GM10248 (cell line): ENCODE measurements around the gene DYNC1H1.

Experiments
- CTCF ChIA-PET: fragments of 300-600 bp; sonication (Branson Sonifier 250); formaldehyde crosslinking; extraction: SDS; loops from one replicate; lab custom pipeline; 2021; ENCODE audit warnings: antibody characterized with exemption; lab: Yijun Ruan, JAX
- POLR2A ChIA-PET: fragments of 350-650 bp; sonication (Branson Sonifier 250); formaldehyde crosslinking; extraction: SDS; loops from one replicate; lab custom pipeline; 2020; ENCODE audit warnings: antibody characterized with exemption; lab: Yijun Ruan, JAX
- DNase-seq: peaks from one replicate; pipeline ENCODE4 v3.0.0; 2012; ENCODE audit errors: extremely low spot score
- TF ChIP-seq, protein P1 (sequence below): IDR thresholded peaks from 2 replicates; pipeline ENCODE4 v1.5.1; 2012; ENCODE audit warnings: mild to moderate bottlenecking, low read depth; ENCODE audit errors: extremely low read depth, missing control alignments, control extremely low read depth

Gene DYNC1H1

DNA sequence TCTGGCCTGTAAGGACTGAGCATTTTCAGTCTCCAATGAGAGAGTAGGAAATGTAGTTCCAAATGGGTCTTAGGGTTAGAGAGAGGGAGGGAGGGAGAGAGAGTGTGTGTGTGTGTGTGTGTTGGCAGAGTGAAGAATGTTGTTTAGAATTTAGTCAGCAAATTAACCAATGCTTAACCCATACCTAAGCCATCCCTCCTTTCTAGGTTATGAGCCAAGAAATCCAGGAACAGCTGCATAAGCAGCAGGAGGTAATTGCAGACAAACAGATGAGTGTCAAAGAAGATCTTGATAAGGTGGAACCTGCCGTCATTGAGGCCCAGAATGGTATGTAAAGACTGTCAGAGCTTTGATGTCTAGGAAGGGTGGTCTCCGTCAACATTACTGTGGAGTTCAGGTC is 65.6 kb downstream of the DYNC1H1 start:
- POLR2A ChIA-PET = interaction anchor here (0.6 kb wide), 2 partner anchors 35 to 110 kb away, joined by 3 to 7 read pairs; no protein-coding TSS in a partner anchor
- CTCF ChIA-PET = interaction anchor here (0.9 to 1.4 kb wide), 2 partner anchors 19 to 284 kb away, joined by 3 read pairs; no protein-coding TSS in a partner anchor
- TF ChIP-seq, protein P1, sequence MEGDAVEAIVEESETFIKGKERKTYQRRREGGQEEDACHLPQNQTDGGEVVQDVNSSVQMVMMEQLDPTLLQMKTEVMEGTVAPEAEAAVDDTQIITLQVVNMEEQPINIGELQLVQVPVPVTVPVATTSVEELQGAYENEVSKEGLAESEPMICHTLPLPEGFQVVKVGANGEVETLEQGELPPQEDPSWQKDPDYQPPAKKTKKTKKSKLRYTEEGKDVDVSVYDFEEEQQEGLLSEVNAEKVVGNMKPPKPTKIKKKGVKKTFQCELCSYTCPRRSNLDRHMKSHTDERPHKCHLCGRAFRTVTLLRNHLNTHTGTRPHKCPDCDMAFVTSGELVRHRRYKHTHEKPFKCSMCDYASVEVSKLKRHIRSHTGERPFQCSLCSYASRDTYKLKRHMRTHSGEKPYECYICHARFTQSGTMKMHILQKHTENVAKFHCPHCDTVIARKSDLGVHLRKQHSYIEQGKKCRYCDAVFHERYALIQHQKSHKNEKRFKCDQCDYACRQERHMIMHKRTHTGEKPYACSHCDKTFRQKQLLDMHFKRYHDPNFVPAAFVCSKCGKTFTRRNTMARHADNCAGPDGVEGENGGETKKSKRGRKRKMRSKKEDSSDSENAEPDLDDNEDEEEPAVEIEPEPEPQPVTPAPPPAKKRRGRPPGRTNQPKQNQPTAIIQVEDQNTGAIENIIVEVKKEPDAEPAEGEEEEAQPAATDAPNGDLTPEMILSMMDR = no peak
- no peak for DNase-seq

DNA sequence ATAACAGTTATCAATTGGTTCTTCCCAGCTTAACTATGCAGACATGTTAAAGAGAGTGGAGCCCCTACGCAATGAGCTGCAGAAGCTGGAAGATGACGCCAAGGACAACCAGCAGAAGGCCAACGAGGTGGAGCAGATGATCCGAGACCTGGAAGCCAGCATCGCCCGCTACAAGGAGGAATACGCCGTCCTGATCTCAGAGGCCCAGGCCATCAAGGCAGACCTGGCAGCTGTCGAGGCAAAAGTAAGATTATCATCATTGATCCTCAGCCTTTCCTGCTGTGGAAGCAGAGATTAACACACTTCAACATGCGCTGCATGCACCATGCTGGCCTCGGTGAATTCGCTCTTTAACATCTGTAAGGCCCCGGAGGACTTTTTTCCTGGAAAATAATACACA is 68.9 kb downstream of the DYNC1H1 start:
- POLR2A ChIA-PET = interaction anchor here (0.7 kb wide), 1 partner anchor 23 kb away, joined by 3 read pairs; no protein-coding TSS in a partner anchor

GRCh38 chr14:102034301-102034700 is 69.9 kb downstream of the DYNC1H1 start:
- TF ChIP-seq, protein P1 = no peak
- POLR2A ChIA-PET = no interaction called here
- no peak for DNase-seq
- CTCF ChIA-PET = interaction anchor here (1.6 to 1.7 kb wide), 2 partner anchors 13 to 51 kb away, joined by 3 to 5 read pairs; no protein-coding TSS in a partner anchor

More for the DNA sequence above, 68.9 kb downstream of the DYNC1H1 start:
- CTCF ChIA-PET = interaction anchor here (0.9 to 2.3 kb wide), 5 partner anchors 13 to 64 kb away, joined by 3 to 6 read pairs (median 3); no protein-coding TSS in a partner anchor
- DNase-seq = no peak
- TF ChIP-seq, protein P1 = no peak

DNA sequence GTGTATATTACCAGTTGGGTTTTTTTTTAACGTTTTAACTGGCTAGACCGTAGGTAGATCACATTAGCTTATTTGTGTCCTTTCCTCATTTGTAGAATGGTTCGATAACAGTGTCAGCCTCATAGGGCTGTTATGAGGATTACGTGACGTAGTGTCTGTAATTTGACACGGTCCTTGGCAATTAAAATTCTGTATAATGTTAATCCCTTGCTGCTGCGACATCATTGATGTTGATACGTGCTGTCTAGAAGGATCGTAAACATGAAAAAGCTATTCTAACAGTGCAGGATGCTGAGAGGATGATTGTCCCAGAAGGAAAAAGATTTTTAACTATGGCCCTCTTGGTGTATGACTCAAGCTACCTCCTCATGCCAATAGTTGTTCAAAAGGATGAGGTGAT is 71.5 kb downstream of the DYNC1H1 start:
- TF ChIP-seq, protein P1 = no peak
- ChIA-PET POLR2A (no interaction called here), CTCF (interaction anchor here (1.0 to 2.1 kb wide), 5 partner anchors 9 to 278 kb away, joined by 3 to 5 read pairs (median 3); no protein-coding TSS in a partner anchor)
- no peak for DNase-seq

GRCh38 chr14:102037686-102038085 is 73.3 kb downstream of the DYNC1H1 start:
- TF ChIP-seq, protein P1 = no peak
- ChIA-PET CTCF (interaction anchor here (1.1 kb wide), 1 partner anchor 15 kb away, joined by 3 read pairs; no protein-coding TSS in a partner anchor), POLR2A (interaction anchor here (0.7 kb wide), 1 partner anchor 82 kb away, joined by 7 read pairs; no protein-coding TSS in a partner anchor)
- no peak for DNase-seq

DNA sequence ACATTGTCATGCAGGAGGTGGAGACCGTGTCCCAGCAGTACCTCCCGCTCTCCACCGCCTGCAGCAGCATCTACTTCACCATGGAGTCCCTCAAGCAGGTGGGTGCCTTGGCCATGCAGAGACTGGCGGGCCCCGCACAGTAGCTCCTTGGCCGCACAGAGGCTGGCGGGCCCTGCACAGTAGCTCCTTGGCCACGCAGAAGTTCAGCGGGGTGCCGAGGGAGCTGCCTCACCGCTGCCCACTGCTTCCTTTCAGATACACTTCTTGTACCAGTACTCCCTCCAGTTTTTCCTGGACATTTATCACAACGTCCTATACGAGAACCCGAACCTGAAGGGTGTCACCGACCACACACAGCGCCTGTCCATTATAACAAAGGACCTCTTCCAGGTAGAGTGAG is 74.8 kb downstream of the DYNC1H1 start:
- TF ChIP-seq, protein P1 = no peak
- ChIA-PET CTCF (no interaction called here), POLR2A (no interaction called here)
- no peak for DNase-seq

DNA sequence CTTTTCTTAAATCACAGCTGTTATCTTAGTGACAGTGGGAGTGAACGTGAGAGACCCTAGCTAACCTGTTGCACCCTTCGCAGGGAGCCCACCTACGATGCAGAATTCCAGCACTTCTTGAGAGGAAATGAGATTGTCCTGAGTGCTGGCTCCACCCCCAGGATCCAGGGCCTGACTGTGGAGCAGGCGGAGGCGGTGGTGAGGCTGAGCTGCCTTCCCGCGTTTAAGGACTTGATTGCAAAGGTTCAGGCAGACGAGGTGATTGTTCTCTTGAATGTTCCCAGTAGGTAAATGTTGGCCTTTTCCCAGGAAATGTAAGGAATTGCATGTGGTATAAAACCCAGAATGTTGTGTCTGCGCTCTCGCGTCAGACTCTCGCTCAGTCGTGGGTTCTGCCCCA is 75.8 kb downstream of the DYNC1H1 start:
- POLR2A ChIA-PET = no interaction called here
- TF ChIP-seq, protein P1 = no peak
- CTCF ChIA-PET = interaction anchor here (1.7 kb wide), 1 partner anchor 10 kb away, joined by 4 read pairs; no protein-coding TSS in a partner anchor
- DNase-seq = no peak
